ENCODE data around the gene ACKR2.

Gene ACKR2

DNA sequence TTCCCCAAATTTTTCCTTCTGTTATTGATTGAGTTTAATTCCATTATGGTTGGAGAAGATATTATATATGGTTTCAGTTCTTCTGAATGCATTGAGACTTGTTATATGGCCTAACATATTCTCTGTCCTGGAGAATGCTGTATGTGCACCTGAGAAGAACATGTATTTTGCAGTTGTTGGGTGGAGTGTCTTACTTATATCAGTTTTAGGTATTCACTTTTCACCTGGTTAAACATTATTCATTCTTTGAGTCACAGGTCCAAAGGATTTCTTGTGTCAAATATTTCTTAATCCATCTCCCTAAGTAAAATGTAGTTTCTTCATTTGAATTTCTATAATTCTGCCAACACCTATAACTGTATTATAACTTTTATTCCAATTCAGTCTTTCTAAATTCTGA lies 17.8 kb downstream of the ACKR2 start:
- Histone ChIP-seq H4K20me1 (ENCODE audit: insufficient read depth, low read length) (no peaks in the 10 kb centered on the region), H3K9me3 (ENCODE audit: insufficient read depth, low read length) (no peaks in the 10 kb centered on the region), H3K27me3 (ENCODE audit: low read depth, low read length) (no peaks in the 10 kb centered on the region), H3K27ac (ENCODE audit: low read length) (no peak overlapping the region), H3K36me3 (replicated peaks; ENCODE audit: low read depth, low read length) (no peaks in the 10 kb centered on the region), H3K9ac (ENCODE audit: low read length) (no peak overlapping the region), H3K4me2 (ENCODE audit: low read length) (no peak overlapping the region), H3K4me3 (ENCODE audit: low read length) (no peak overlapping the region), H2AFZ (ENCODE audit: low read depth, low read length) (no peak overlapping the region), H3K4me1 (ENCODE audit: low read length) (peaks cover 9% of the 10 kb centered on the region), H3K79me2 (ENCODE audit: low read length) (no peaks in the 10 kb centered on the region)
- TF ChIP-seq EZH2phosphoT487 (IDR thresholded peaks at IDR 0.05; ENCODE audit: low read depth): no peak
- TF ChIP-seq, protein P1, sequence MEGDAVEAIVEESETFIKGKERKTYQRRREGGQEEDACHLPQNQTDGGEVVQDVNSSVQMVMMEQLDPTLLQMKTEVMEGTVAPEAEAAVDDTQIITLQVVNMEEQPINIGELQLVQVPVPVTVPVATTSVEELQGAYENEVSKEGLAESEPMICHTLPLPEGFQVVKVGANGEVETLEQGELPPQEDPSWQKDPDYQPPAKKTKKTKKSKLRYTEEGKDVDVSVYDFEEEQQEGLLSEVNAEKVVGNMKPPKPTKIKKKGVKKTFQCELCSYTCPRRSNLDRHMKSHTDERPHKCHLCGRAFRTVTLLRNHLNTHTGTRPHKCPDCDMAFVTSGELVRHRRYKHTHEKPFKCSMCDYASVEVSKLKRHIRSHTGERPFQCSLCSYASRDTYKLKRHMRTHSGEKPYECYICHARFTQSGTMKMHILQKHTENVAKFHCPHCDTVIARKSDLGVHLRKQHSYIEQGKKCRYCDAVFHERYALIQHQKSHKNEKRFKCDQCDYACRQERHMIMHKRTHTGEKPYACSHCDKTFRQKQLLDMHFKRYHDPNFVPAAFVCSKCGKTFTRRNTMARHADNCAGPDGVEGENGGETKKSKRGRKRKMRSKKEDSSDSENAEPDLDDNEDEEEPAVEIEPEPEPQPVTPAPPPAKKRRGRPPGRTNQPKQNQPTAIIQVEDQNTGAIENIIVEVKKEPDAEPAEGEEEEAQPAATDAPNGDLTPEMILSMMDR (IDR thresholded peaks at IDR 0.05; ENCODE audit: low read depth, low read length): no peak

DNA sequence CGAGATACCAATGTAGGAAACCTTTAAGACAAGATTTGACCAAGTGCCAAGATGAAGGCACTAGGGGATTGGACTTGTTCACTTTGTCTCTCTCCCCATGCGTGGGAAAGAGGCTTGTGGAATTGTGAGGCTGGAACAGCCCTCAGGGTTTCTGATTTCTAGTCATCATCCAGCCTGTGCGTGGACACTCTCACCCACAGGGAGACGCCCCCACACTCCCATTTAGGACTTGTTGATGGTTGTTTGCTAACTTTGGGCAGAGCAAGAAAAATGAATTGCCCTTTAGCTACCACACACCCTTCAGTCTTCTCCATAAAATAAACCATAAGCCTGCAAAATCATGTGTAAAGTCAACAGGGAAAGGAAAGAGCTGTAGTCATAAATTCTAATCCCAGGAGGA lies 18.4 kb downstream of the ACKR2 start:
- H3K79me2 ChIP-seq (ENCODE audit: low read length): no peaks in the 10 kb centered on the region
- no peak overlapping the region for H2AFZ ChIP-seq (ENCODE audit: low read depth, low read length)
- H3K9ac ChIP-seq (ENCODE audit: low read length): no peak overlapping the region
- no peaks in the 10 kb centered on the region for H3K27me3 ChIP-seq (ENCODE audit: low read depth, low read length)
- H3K36me3 ChIP-seq (replicated peaks; ENCODE audit: low read depth, low read length): no peaks in the 10 kb centered on the region
- no peak overlapping the region for H3K27ac ChIP-seq (ENCODE audit: low read length)
- H4K20me1 ChIP-seq (ENCODE audit: insufficient read depth, low read length): no peaks in the 10 kb centered on the region
- H3K4me2 ChIP-seq (ENCODE audit: low read length): no peak overlapping the region
- H3K4me3 ChIP-seq (ENCODE audit: low read length): no peak overlapping the region
- no peaks in the 10 kb centered on the region for H3K9me3 ChIP-seq (ENCODE audit: insufficient read depth, low read length)
- no peak for TF ChIP-seq EZH2phosphoT487 (IDR thresholded peaks at IDR 0.05; ENCODE audit: low read depth)
- TF ChIP-seq, protein P1 (IDR thresholded peaks at IDR 0.05; ENCODE audit: low read depth, low read length): no peak
- H3K4me1 ChIP-seq (ENCODE audit: low read length): peaks cover 9% of the 10 kb centered on the region

DNA sequence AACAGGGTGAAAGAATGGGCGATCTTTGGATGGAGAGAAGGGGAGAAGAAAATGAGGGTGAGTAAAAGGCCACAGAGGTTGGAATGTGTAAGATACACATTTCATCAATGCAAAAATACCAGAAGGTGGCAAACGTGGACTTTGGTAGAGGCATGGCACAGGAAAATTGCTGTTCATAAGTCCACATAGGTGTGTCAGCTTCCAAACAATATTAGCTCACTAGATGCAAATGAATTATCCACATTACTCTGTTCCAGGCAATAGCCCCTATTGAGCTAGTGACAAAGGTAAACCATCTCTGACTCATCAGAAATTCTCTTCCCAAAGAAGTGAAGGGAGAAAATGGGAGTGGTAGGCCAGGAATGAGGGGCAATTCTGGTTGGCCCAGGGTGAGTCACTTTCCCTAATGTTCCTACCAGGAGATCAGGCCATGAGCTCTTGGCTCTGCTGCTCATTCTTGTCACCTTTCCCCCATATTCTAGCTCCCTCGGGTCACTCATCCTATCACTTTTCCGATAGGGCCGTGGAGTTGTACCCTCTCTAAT lies 19.9 kb downstream of the ACKR2 start:
- no peak overlapping the region for H3K9ac ChIP-seq (ENCODE audit: low read length)
- TF ChIP-seq, protein P1 (IDR thresholded peaks at IDR 0.05; ENCODE audit: low read depth, low read length): no peak
- no peak for TF ChIP-seq EZH2phosphoT487 (IDR thresholded peaks at IDR 0.05; ENCODE audit: low read depth)
- no peaks in the 10 kb centered on the region for H3K27me3 ChIP-seq (ENCODE audit: low read depth, low read length)
- H3K9me3 ChIP-seq (ENCODE audit: insufficient read depth, low read length): no peaks in the 10 kb centered on the region
- no peaks in the 10 kb centered on the region for H3K79me2 ChIP-seq (ENCODE audit: low read length)
- no peak overlapping the region for H3K4me3 ChIP-seq (ENCODE audit: low read length)
- H3K4me2 ChIP-seq (ENCODE audit: low read length): no peak overlapping the region
- H4K20me1 ChIP-seq (ENCODE audit: insufficient read depth, low read length): no peaks in the 10 kb centered on the region
- no peak overlapping the region for H3K27ac ChIP-seq (ENCODE audit: low read length)
- peaks cover 9% of the 10 kb centered on the region for H3K4me1 ChIP-seq (ENCODE audit: low read length)
- no peaks in the 10 kb centered on the region for H3K36me3 ChIP-seq (replicated peaks; ENCODE audit: low read depth, low read length)
- H2AFZ ChIP-seq (ENCODE audit: low read depth, low read length): no peak overlapping the region

DNA sequence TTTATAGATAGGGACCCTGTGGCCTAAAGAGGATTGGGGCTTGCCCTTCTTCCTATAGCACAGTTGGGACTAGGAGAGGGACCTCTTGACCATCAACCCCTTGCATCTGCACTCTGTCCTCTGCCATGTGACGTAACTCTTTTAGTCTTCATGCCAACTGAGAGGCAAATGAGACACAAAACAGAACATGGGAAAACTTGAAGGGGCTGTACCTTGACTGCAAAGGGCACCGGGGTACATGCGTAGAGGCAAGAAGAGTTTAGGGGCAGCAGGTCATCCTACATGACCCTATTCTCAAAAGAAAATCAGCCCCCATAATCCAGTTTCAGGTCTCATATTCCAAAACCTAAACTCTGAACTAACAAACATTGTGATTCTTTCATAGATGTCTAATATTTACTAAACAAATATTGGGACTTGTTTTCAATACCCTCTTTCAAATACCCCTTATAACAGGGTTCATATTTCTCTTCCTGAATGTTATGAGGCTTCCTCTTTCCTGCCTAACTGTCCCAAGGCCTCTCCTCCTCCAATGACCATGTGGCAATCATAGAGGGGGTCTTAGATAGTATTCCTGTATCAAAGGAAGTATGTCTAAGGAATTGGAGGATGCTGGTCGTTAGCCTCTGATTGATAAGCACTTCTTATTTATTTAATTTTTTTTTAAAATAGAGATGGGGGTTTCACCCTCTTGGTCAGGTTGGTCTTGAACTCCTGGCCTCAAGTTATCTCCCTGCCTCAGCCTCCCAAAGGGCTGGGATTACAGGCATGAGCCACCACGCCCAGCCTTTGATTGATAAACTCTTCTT lies 20.6 kb downstream of the ACKR2 start:
- H3K4me1 ChIP-seq (ENCODE audit: low read length): peaks cover 9% of the 10 kb centered on the region
- no peak overlapping the region for H3K4me2 ChIP-seq (ENCODE audit: low read length)
- no peak overlapping the region for H2AFZ ChIP-seq (ENCODE audit: low read depth, low read length)
- no peak overlapping the region for H3K27ac ChIP-seq (ENCODE audit: low read length)
- H3K36me3 ChIP-seq (replicated peaks; ENCODE audit: low read depth, low read length): no peaks in the 10 kb centered on the region
- no peak overlapping the region for H3K9ac ChIP-seq (ENCODE audit: low read length)
- no peaks in the 10 kb centered on the region for H3K9me3 ChIP-seq (ENCODE audit: insufficient read depth, low read length)
- no peaks in the 10 kb centered on the region for H3K27me3 ChIP-seq (ENCODE audit: low read depth, low read length)
- no peak overlapping the region for H3K4me3 ChIP-seq (ENCODE audit: low read length)
- H4K20me1 ChIP-seq (ENCODE audit: insufficient read depth, low read length): no peaks in the 10 kb centered on the region
- TF ChIP-seq, protein P1 (IDR thresholded peaks at IDR 0.05; ENCODE audit: low read depth, low read length): no peak
- TF ChIP-seq EZH2phosphoT487 (IDR thresholded peaks at IDR 0.05; ENCODE audit: low read depth): no peak
- H3K79me2 ChIP-seq (ENCODE audit: low read length): no peaks in the 10 kb centered on the region
